Mucosa of descending colon (tissue), 3 donors: ENCODE data around the gene NCBP3. TPM values are rescaled to one million over a fixed set of nuclear protein-coding genes. Genes with fewer than 3 reads are reported as not detected.

Source experiments
- ATAC-seq: fragments of 200-7000 bp; cut with Tn5 transposase; one replicate; pipeline ENCODE4 v1.9.1; 2020; ENCODE audit warnings: mild to moderate bottlenecking, moderate library complexity
- DNase-seq, 3 donors: peaks; one replicate each; pipeline ENCODE4 v3.0.0-alpha.2; 2020
- H3K36me3 ChIP-seq: fragments of 200-600 bp; one replicate; pipeline ENCODE4 v1.8.0; 2021; ENCODE audit warnings: low read depth, mild to moderate bottlenecking
- H3K4me1 ChIP-seq: fragments of 200-600 bp; one replicate; pipeline ENCODE4 v1.8.0; 2021; ENCODE audit warnings: low read depth, mild to moderate bottlenecking
- H3K4me3 ChIP-seq: fragments of 200-600 bp; one replicate; pipeline ENCODE4 v1.8.0; 2021; ENCODE audit warnings: mild to moderate bottlenecking
- H3K9me3 ChIP-seq: fragments of 200-600 bp; one replicate; pipeline ENCODE4 v1.8.0; 2021; ENCODE audit warnings: mild to moderate bottlenecking
- CTCF ChIP-seq: fragments of 200-600 bp; IDR thresholded peaks from one replicate; pipeline ENCODE4 v1.8.0; 2022; ENCODE audit warnings: antibody characterized with exemption, mild to moderate bottlenecking
- intact Hi-C, 2 donors: fragments of 100-400 bp; cut with DNase I in 1 of 2; cut with micrococcal nuclease in 1 of 2; formaldehyde crosslinking; loops; one replicate each; pipeline versions ENCODE4 v1.11.0 to v1.11.1; 2022; cut with DNase I, micrococcal nuclease
- total RNA-seq, 3 donors: library from RNA; stranded (reverse); fragmentation: NEBNext Ultra II Directional in 2 of 3; extraction: Animal tissue kit (Norgen Biotek cat#: 25700) in 2 of 3; gene quantifications; one replicate each; pipeline versions ENCODE4 v1.2.1 to v1.2.4, GENCODE V29; 2021 to 2023
- donor health status: DM: no; HTN: no; CAD: no; lungs with moderate emphysema.
- donor health status: DM: no; HTN: no; CAD: no.
- donor health status: DM: no; HTN: yes; CAD: no.

NCBP3 gene
- total RNA-seq, 3 donors from 2014 or later: 39.4 to 50.5 (median 44.7) TPM

- no peak for ATAC-seq
These were observed 92.0 kb downstream of the NCBP3 start for GRCh38 chr17:3754066-3754457.

GRCh38 chr17:3753624-3754023 is 92.4 kb downstream of the NCBP3 start:
- Histone ChIP-seq H3K4me3 (no peak overlapping the region), H3K9me3 (no peaks in the 10 kb centered on the region), H3K36me3 (no peaks in the 10 kb centered on the region), H3K4me1 (no peaks in the 10 kb centered on the region)
- TF ChIP-seq CTCF: no peak
- ATAC-seq (no peak), DNase-seq (no peak)
- intact Hi-C loops: no loop called here

More at GRCh38 chr17:3754066-3754457, 92.0 kb downstream of the NCBP3 start:
- intact Hi-C loops: no loop called here
- no peaks in the 10 kb centered on the region for H3K4me1 ChIP-seq
- no peak for TF ChIP-seq CTCF
- H3K36me3 ChIP-seq: no peaks in the 10 kb centered on the region
- DNase-seq: no peak
- H3K9me3 ChIP-seq: no peaks in the 10 kb centered on the region
- no peak overlapping the region for H3K4me3 ChIP-seq

Other genes with a start within 250 kb of the NCBP3 start
- gene TRPV1, start 236.8 kb downstream of the NCBP3 start, total RNA-seq: 10 to 100 TPM in 1 of 3 donors, 1 to 10 TPM in 2; 7.4 to 14.5 (median 7.8) TPM
- 10 to 100 TPM; 13.9 to 27.8 (median 19.0) TPM for gene SHPK, start 210.0 kb downstream of the NCBP3 start, total RNA-seq
- gene CTNS, start 209.5 kb downstream of the NCBP3 start, total RNA-seq: 10 to 100 TPM in 2 of 3 donors, 1 to 10 TPM in 1; 9.6 to 13.4 (median 13.1) TPM
- gene TAX1BP3, start 177.7 kb downstream of the NCBP3 start, total RNA-seq: 100 to 1,000 TPM; 162 to 297 (median 197) TPM
- gene EMC6, start 177.4 kb downstream of the NCBP3 start, total RNA-seq: 10 to 100 TPM; 29.3 to 41.3 (median 32.8) TPM
- gene P2RX5, start 150.1 kb downstream of the NCBP3 start, total RNA-seq: 1 to 10 TPM in 2 of 3 donors, under 1 TPM in 1; 0.73 to 2.6 (median 2.2) TPM
- gene HASPIN, start 122.3 kb downstream of the NCBP3 start, total RNA-seq: 1 to 10 TPM in 2 of 3 donors, under 1 TPM in 1; 0.70 to 3.6 (median 1.1) TPM
- 10 to 100 TPM; 17.2 to 24.1 (median 17.6) TPM for gene ITGAE, start 45.1 kb downstream of the NCBP3 start, total RNA-seq
- gene CAMKK1, start 46.8 kb upstream of the NCBP3 start, total RNA-seq: 10 to 100 TPM in 1 of 3 donors, 1 to 10 TPM in 2; 4.8 to 11.6 (median 6.2) TPM
- gene P2RX1, start 70.2 kb upstream of the NCBP3 start, total RNA-seq: 1 to 10 TPM; 2.5 to 4.9 (median 3.5) TPM
- 100 to 1,000 TPM in 2 of 3 donors, 10 to 100 TPM in 1; 72.8 to 253 (median 247) TPM for gene ATP2A3, start 118.2 kb upstream of the NCBP3 start, total RNA-seq